ENCODE measurements around the gene NGB. TPM values are rescaled to one million over a fixed set of nuclear protein-coding genes. Genes with fewer than 3 reads are reported as not detected.

The NGB gene
- total RNA-seq, 1 experiment from 2014 or later: not detected

GRCh38 chr14:77313371-77313770 lies 42.4 kb upstream of the NGB start:
- peaks cover 8% of the 10 kb centered on the region; the same call in 1 of the 2 replicates for H3K79me2 ChIP-seq (ENCODE audit: insufficient read depth, low read length)
- no peak for DNase-seq (ENCODE audit: low read depth, low spot score)
- POLR2A ChIA-PET: no interaction called here
- RAD21 ChIA-PET (ENCODE audit: low non-redundant PET in 1 of 2, low total read pairs in 2 of 2, uncharacterized antibody in 2 of 2, unreplicated experiment in 2 of 2): no interaction called here
- no peak overlapping the region for H3K9ac ChIP-seq (ENCODE audit: low read length)
- no peak for TF ChIP-seq ATF3 (IDR thresholded peaks at IDR 0.05)
- no peak for TF ChIP-seq EZH2 (IDR thresholded peaks at IDR 0.05)
- no peak for TF ChIP-seq ELF1 (IDR thresholded peaks at IDR 0.05; ENCODE audit: borderline replicate concordance, low read depth)
- TF ChIP-seq FOSL1 (IDR thresholded peaks at IDR 0.05; ENCODE audit: low read depth): no peak
- no peak for TF ChIP-seq POLR2A (IDR thresholded peaks at IDR 0.05; ENCODE audit: borderline replicate concordance, extremely low read depth, insufficient read depth, insufficient read length)
- TF ChIP-seq EGR1 (IDR thresholded peaks at IDR 0.05; ENCODE audit: low read depth): no peak
- TF ChIP-seq REST (IDR thresholded peaks at IDR 0.05; ENCODE audit: low read depth): no peak
- no peak for TF ChIP-seq ZFX (IDR thresholded peaks at IDR 0.05)
- no peak for TF ChIP-seq POLR2AphosphoS5 (IDR thresholded peaks at IDR 0.05; ENCODE audit: low read depth, low read length)
- no peaks in the 10 kb centered on the region for H4K20me1 ChIP-seq (ENCODE audit: insufficient read depth)
- ATAC-seq: no peak
- CTCF ChIA-PET: interaction anchor here (3.9 to 5.0 kb wide), 2 partner anchors 10 to 160 kb away, joined by 89 to 112 read pairs; no protein-coding TSS in a partner anchor
- H3K4me1 ChIP-seq (ENCODE audit: control insufficient read depth in 1 of 2, insufficient read depth in 2 of 2, low read length in 2 of 2): peaks cover 0 to 5% of the 10 kb centered on the region in 2 experiments; a peak in 1 of 4 replicates
- intact Hi-C loops (cut with micrococcal nuclease): no loop called here
- H3K36me3 ChIP-seq (ENCODE audit: control insufficient read depth in 1 of 2, insufficient read depth in 2 of 2, low read length in 2 of 2): no peaks in the 10 kb centered on the region
- no peaks in the 10 kb centered on the region for H3K9me2 ChIP-seq (ENCODE audit: insufficient read depth)
- H3K9me3 ChIP-seq (ENCODE audit: control insufficient read depth in 1 of 2, insufficient read depth in 1 of 2, low read depth in 1 of 2, low read length in 2 of 2): no peaks in the 10 kb centered on the region
- H3K27me3 ChIP-seq (ENCODE audit: insufficient read depth, low read length): no peaks in the 10 kb centered on the region
- BruUV-seq (replicated peaks): no TSS peak
- no peak overlapping the region for H3K27ac ChIP-seq (ENCODE audit: low read depth, low read length)
- H3K4me3 ChIP-seq (replicated peaks in 1 of 2; ENCODE audit: low read depth in 1 of 2, low read length in 2 of 2): no peak overlapping the region
- H2AFZ ChIP-seq (ENCODE audit: low read depth, low read length, poor library complexity, severe bottlenecking): no peak overlapping the region
- H3K4me2 ChIP-seq (ENCODE audit: low read length): no peak overlapping the region

Measured in HCT116 (cell line).